Type B pancreatic cell (in vitro differentiated cells): ENCODE measurements around the gene SAT1. TPM values are rescaled to one million over a fixed set of nuclear protein-coding genes. Genes with fewer than 3 reads are reported as not detected.
"Not testable (repeated sequence)": the region's sequence is repeated elsewhere in the genome, so short reads cannot be mapped to it uniquely, and the experiment has no call there.

ENCODE experiments used
- DNase-seq: peaks from one replicate; pipeline ENCODE4 v3.0.0; 2021; ENCODE audit warnings: mixed read lengths; ENCODE audit not compliant: unreplicated experiment; ENCODE audit errors: extremely low spot score
- H3K27ac Mint-ChIP-seq: 2 replicates; pipeline ENCODE4 v1.8.0; 2021; ENCODE audit warnings: mild to moderate bottlenecking, mixed read lengths
- H3K27me3 Mint-ChIP-seq: 2 replicates; pipeline ENCODE4 v1.8.0; 2021; ENCODE audit warnings: mixed read lengths
- H3K36me3 Mint-ChIP-seq: 2 replicates; pipeline ENCODE4 v1.8.0; 2021; ENCODE audit warnings: mixed read lengths
- H3K4me1 Mint-ChIP-seq: one replicate; pipeline ENCODE4 v1.8.0; 2021; ENCODE audit warnings: mixed read lengths; ENCODE audit not compliant: unreplicated experiment
- H3K4me3 Mint-ChIP-seq: 2 replicates; pipeline ENCODE4 v1.8.0; 2021; ENCODE audit warnings: mild to moderate bottlenecking, mixed read lengths
- H3K9me3 Mint-ChIP-seq: 2 replicates; pipeline ENCODE4 v1.8.0; 2021; ENCODE audit warnings: mixed read lengths
- total RNA-seq: library from RNA; stranded (reverse); gene quantifications from 2 replicates; pipeline ENCODE4 v1.2.1, GENCODE V29; 2021; ENCODE audit warnings: low replicate concordance
- TF ChIP-seq, protein P1 (sequence below): fragments of 200-600 bp; sonication (generic); conservative IDR thresholded peaks from 2 replicates; pipeline ENCODE4 v1.5.0; 2021; ENCODE audit warnings: antibody characterized with exemption, mild to moderate bottlenecking

The SAT1 gene
- total RNA-seq, 1 donor from 2014 or later = 440 TPM

- peaks cover 4% of the 10 kb centered on the region for H3K4me1 Mint-ChIP-seq
- H3K4me3 Mint-ChIP-seq = no peak overlapping the region
- H3K27me3 Mint-ChIP-seq = no peaks in the 10 kb centered on the region
- H3K27ac Mint-ChIP-seq = no peak overlapping the region
- no peaks in the 10 kb centered on the region for H3K9me3 Mint-ChIP-seq
- TF ChIP-seq, protein P1, sequence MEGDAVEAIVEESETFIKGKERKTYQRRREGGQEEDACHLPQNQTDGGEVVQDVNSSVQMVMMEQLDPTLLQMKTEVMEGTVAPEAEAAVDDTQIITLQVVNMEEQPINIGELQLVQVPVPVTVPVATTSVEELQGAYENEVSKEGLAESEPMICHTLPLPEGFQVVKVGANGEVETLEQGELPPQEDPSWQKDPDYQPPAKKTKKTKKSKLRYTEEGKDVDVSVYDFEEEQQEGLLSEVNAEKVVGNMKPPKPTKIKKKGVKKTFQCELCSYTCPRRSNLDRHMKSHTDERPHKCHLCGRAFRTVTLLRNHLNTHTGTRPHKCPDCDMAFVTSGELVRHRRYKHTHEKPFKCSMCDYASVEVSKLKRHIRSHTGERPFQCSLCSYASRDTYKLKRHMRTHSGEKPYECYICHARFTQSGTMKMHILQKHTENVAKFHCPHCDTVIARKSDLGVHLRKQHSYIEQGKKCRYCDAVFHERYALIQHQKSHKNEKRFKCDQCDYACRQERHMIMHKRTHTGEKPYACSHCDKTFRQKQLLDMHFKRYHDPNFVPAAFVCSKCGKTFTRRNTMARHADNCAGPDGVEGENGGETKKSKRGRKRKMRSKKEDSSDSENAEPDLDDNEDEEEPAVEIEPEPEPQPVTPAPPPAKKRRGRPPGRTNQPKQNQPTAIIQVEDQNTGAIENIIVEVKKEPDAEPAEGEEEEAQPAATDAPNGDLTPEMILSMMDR = no peak
- H3K36me3 Mint-ChIP-seq = no peaks in the 10 kb centered on the region
- DNase-seq = no peak
Observed at GRCh38 chrX:23765868-23766267, 17.1 kb upstream of the SAT1 start.

DNA sequence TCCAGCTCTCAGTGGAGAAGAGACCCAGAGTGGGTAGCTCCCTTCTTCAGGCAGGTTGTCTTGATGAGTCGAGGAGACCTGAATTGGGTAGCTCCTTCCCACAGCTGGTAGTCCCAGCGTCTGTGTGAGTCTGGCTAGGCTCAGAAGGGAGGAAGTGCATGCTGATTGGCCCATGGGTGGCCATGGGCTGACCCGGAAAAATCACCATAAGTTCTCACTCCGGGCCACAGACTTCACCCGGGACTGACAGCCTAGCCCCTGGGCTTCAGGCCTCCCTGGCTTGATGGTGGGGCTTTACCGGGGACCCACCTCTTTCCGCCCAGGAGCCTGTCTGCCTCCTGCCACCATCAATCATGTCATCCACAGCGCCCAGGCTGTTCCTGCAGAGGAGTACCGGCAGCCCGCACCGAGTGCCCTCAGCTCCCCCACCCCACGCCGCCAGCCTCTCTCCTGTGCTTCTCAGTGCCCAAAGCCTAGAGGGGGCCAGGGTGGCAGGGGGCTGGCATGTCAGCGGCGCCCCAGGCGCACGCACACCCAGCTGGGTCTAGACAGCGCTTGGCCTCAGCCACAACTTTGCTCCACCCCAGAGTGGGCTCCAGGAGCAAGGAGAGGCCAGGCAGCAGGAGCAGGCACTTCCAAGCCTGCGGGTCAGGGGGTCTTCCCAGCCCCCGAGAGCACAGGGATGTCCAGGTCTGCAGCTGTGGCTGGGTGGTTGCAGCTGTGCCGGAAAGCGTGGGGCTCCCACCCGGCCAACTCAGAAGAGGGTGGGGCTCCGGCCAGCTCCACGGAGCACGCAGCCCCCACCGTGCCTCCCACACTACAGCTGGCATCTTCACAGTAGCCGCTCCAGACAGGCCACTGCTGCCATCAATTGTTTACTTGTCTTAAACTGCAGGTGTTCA is 16.1 kb upstream of the SAT1 start:
- Mint-ChIP-seq H3K27me3 (no peaks in the 10 kb centered on the region), H3K4me3 (no peak overlapping the region), H3K27ac (no peak overlapping the region), H3K9me3 (no peaks in the 10 kb centered on the region), H3K4me1 (peaks cover 4% of the 10 kb centered on the region), H3K36me3 (no peaks in the 10 kb centered on the region)
- TF ChIP-seq, protein P1 = no peak
- no peak for DNase-seq

DNA sequence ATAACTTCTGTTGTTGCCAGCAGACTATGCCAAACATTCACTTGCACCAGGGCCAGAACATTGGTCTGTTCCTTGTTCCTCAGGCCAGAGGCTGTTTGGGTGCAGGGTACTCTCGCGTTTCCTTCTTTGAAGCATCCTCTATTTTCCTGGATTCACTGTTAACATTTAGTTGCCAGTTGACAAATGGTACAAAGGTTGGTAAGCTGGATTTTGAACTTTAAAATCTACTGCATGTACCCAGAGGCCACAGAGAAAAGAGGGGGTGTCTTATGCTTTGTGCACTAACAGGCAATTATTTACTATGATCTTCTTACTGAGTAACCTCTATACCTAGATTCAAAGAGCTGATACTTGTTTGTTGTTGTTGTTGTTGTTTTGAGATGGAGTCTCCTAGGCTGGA is 12.8 kb upstream of the SAT1 start:
- Mint-ChIP-seq H3K27ac (no peak overlapping the region), H3K36me3 (no peaks in the 10 kb centered on the region), H3K9me3 (no peaks in the 10 kb centered on the region), H3K27me3 (no peaks in the 10 kb centered on the region), H3K4me3 (no peak overlapping the region), H3K4me1 (no peaks in the 10 kb centered on the region)
- TF ChIP-seq, protein P1 = no peak
- no peak for DNase-seq

DNA sequence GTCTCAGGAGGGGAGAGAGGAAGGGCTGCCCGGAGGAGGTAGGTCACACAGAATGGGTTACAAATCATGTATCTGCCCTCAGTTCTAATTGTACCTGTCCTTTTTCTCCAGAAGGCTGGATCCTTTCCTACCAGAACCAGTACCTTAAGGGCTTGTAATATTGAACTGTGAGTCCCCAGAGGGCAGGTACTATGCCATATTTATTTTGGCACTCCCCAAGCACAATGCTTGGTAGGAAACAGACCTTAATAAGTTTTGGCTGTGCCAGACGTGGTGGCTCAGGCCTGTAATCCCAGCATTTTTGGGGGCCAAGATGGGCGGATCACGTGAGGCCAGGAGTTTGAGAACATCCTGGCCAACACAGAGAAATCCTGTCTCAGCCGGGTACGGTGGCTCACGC is 11.9 kb upstream of the SAT1 start:
- H3K4me3 Mint-ChIP-seq, H3K9me3 Mint-ChIP-seq, H3K4me1 Mint-ChIP-seq, DNase-seq, H3K27me3 Mint-ChIP-seq, H3K27ac Mint-ChIP-seq, H3K36me3 Mint-ChIP-seq: not testable (repeated sequence)

- Mint-ChIP-seq H3K9me3 (no peaks in the 10 kb centered on the region), H3K4me3 (no peak overlapping the region), H3K27me3 (no peaks in the 10 kb centered on the region), H3K36me3 (no peaks in the 10 kb centered on the region), H3K27ac (no peak overlapping the region), H3K4me1 (no peaks in the 10 kb centered on the region)
- TF ChIP-seq, protein P1 = no peak
- no peak for DNase-seq
Observed at GRCh38 chrX:23773601-23774175, 9.3 kb upstream of the SAT1 start.

GRCh38 chrX:23776363-23776762 is 6.6 kb upstream of the SAT1 start:
- Mint-ChIP-seq H3K9me3 (no peaks in the 10 kb centered on the region), H3K36me3 (no peaks in the 10 kb centered on the region), H3K27ac (no peak overlapping the region), H3K4me3 (no peak overlapping the region), H3K27me3 (no peaks in the 10 kb centered on the region), H3K4me1 (no peaks in the 10 kb centered on the region)
- TF ChIP-seq, protein P1 = no peak
- DNase-seq = no peak
